Lower leg skin (tissue), 4 donors: ENCODE measurements around the gene RASAL3. TPM values are rescaled to one million over a fixed set of nuclear protein-coding genes. Genes with fewer than 3 reads are reported as not detected.

Experiments used
- DNase-seq, 2 donors: peaks; one replicate each; pipeline ENCODE4 v3.0.0-alpha.2; 2019; ENCODE audit warnings: low spot score in 2 of 2
- H3K4me3 ChIP-seq: fragments of 200-600 bp; sonication (generic); 2 replicates; pipeline ENCODE4 v1.5.1; 2017; ENCODE audit warnings: mild to moderate bottlenecking, low read depth; ENCODE audit not compliant: poor library complexity, severe bottlenecking
- CTCF ChIP-seq, 3 donors: fragments of 450-650 bp; IDR thresholded peaks; one replicate each; pipeline ENCODE4 v1.5.1; 2016; ENCODE audit warnings: antibody characterized with exemption in 3 of 3, mild to moderate bottlenecking in 3 of 3, moderate library complexity in 2 of 3
- POLR2A ChIP-seq, 2 donors: fragments of 450-650 bp; IDR thresholded peaks; one replicate each; pipeline ENCODE4 v1.6.1; 2016 to 2017; ENCODE audit warnings: antibody characterized with exemption in 2 of 2, mild to moderate bottlenecking in 1 of 2, moderate library complexity in 1 of 2
- WGBS, 2 donors: methylation state at CpG; one replicate each; pipeline ENCODE4 v1.1.5; 2018; 5-methylcytosine and 5-hydroxymethylcytosine counted together
- intact Hi-C: fragments of 100-400 bp; cut with DNase I; formaldehyde crosslinking; loops from one replicate; pipeline ENCODE4 v1.15.0; 2023; ENCODE audit warnings: low total_unique reads
- total RNA-seq, 4 donors: library from RNA; depleted of rRNA; stranded (reverse); fragments of >200 nt; gene quantifications; one replicate each; pipeline ENCODE4 v1.1.0, GENCODE V29; 2016

RASAL3 gene
- total RNA-seq, 4 donors from 2014 or later, result 0.17 to 2.1 (median 1.5) TPM

- WGBS, 2 donors, result 46 to 48% methylated on average over 12 to 15 of the region's 17 CpGs
- no peak for DNase-seq
- TF ChIP-seq POLR2A (IDR thresholded peaks at IDR 0.05) (no peak), CTCF (IDR thresholded peaks at IDR 0.05) (no peak)
- intact Hi-C loops, result no loop called here
- no peak overlapping the region for H3K4me3 ChIP-seq
Observed at GRCh38 chr19:15448044-15448777, 16.1 kb downstream of the RASAL3 start.

GRCh38 chr19:15447057-15447456 lies 17.3 kb downstream of the RASAL3 start:
- TF ChIP-seq CTCF (IDR thresholded peaks at IDR 0.05), result no peak
- TF ChIP-seq POLR2A (IDR thresholded peaks at IDR 0.05), result no peak
- intact Hi-C loops, result no loop called here
- no peak for DNase-seq
- WGBS, 2 donors, result 78 to 83% methylated on average over 4 of the region's 4 CpGs
- H3K4me3 ChIP-seq, result no peak overlapping the region

- H3K4me3 ChIP-seq, result no peak overlapping the region
- no peak for TF ChIP-seq CTCF (IDR thresholded peaks at IDR 0.05)
- intact Hi-C loops, result no loop called here
- WGBS, 2 donors, result 68 to 80% methylated on average over 7 of the region's 7 CpGs
- peak in 1 of 2 donors; percentile 75 for DNase-seq
Observed at GRCh38 chr19:15445807-15446376, 18.5 kb downstream of the RASAL3 start.

- H3K4me3 ChIP-seq, result no peak overlapping the region
- intact Hi-C loops, result no loop called here
- peak in 1 of 2 donors; percentile 72 for DNase-seq
- no peak for TF ChIP-seq POLR2A (IDR thresholded peaks at IDR 0.05)
- TF ChIP-seq CTCF (IDR thresholded peaks at IDR 0.05), result no peak
- 84 to 85% methylated on average over 9 of the region's 9 CpGs for WGBS, 2 donors
Observed at GRCh38 chr19:15445227-15445605, 19.1 kb downstream of the RASAL3 start.

- intact Hi-C loops, result no loop called here
- no peak for TF ChIP-seq CTCF (IDR thresholded peaks at IDR 0.05)
- TF ChIP-seq POLR2A (IDR thresholded peaks at IDR 0.05), result no peak
- H3K4me3 ChIP-seq, result no peak overlapping the region
- whole genome bisulfite sequencing, 2 donors, result 84 to 91% methylated on average over 12 to 15 of the region's 15 CpGs
- DNase-seq, result peak in 1 of 2 donors; percentile 80
Observed at GRCh38 chr19:15444505-15445226, 19.7 kb downstream of the RASAL3 start.
